Measurements from ENCODE around the gene PER1.
A peak's percentile ranks its signal among the peaks of the same experiment; 100 is the strongest.

Gene PER1, protein sequence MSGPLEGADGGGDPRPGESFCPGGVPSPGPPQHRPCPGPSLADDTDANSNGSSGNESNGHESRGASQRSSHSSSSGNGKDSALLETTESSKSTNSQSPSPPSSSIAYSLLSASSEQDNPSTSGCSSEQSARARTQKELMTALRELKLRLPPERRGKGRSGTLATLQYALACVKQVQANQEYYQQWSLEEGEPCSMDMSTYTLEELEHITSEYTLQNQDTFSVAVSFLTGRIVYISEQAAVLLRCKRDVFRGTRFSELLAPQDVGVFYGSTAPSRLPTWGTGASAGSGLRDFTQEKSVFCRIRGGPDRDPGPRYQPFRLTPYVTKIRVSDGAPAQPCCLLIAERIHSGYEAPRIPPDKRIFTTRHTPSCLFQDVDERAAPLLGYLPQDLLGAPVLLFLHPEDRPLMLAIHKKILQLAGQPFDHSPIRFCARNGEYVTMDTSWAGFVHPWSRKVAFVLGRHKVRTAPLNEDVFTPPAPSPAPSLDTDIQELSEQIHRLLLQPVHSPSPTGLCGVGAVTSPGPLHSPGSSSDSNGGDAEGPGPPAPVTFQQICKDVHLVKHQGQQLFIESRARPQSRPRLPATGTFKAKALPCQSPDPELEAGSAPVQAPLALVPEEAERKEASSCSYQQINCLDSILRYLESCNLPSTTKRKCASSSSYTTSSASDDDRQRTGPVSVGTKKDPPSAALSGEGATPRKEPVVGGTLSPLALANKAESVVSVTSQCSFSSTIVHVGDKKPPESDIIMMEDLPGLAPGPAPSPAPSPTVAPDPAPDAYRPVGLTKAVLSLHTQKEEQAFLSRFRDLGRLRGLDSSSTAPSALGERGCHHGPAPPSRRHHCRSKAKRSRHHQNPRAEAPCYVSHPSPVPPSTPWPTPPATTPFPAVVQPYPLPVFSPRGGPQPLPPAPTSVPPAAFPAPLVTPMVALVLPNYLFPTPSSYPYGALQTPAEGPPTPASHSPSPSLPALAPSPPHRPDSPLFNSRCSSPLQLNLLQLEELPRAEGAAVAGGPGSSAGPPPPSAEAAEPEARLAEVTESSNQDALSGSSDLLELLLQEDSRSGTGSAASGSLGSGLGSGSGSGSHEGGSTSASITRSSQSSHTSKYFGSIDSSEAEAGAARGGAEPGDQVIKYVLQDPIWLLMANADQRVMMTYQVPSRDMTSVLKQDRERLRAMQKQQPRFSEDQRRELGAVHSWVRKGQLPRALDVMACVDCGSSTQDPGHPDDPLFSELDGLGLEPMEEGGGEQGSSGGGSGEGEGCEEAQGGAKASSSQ (N-terminal part only)

DNA sequence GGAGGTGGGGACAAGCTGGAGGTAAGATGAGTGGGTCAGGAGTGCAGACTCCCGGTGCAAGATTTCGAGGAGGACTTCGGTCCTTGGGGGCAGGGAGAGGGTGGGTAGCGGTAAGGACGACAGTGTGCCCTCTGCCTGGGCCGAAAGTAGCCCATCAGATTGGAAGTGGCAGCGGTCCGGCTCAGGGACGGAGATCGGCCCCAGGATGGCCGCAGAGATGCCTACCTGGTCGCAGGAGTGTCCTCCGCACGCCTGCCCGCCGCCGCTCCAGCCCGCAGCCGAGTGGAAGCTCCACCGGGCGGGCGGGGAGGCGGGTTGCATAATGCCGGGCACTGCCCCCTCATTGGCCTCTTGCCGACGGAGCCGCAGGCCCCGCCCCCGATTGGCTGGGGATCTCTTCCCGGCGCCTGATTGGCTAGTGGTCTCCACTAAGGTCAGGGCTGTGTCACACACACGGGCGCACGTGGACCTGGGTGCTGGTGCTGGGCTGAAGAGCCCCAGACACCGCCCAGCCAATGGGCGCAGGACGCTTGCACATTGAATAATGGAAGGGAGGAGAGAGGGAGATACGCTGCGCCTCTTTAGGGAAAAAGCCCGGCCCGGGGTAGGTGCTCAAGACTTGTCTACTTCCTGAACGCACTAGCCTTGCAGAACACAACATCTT, at the start of gene PER1:
Gene PER1, minus strand, starts transcription at position 293 of the 664 bp plus-strand sequence. CDS start 1,698 bp downstream, outside the sequence.
- DNase-seq: peak; percentile 93 to 95

DNA sequence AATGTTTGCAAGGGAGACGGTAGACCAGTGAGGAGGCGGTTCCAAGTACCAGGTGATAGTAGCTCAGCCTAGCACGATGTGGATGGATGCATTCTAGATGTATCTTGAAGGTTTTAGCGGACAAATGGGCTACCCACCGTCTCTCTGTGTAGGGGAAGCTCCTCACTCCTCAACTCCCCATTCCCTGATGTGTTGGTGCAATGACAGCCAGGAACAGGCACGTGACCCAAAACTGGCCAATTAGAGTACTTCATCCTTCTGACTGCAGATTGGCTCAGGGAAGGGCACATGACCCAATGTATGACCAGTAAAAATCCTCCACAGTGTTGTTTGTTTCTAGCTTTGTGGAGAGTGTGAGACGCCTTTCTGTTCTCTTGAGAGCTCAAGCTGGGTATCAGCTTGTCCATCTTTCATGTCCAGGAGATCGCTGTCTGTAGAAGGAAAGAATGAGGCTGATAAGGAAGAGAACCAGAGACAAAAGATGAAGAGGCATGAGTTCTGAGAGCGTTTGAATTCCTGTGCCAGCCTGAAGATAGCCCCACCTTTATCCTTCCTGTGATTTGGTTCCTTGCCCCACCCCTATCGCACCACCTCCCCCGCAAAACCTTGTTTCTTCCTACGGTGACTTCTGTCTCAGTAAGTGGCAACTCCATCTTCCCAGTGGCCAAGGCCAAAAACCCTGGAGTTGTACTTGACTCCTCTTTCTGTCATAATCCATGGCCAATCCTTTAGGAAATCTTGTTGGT, 40.0 kb upstream of the PER1 start:
- peak; percentile 78 to 84 for DNase-seq

DNA sequence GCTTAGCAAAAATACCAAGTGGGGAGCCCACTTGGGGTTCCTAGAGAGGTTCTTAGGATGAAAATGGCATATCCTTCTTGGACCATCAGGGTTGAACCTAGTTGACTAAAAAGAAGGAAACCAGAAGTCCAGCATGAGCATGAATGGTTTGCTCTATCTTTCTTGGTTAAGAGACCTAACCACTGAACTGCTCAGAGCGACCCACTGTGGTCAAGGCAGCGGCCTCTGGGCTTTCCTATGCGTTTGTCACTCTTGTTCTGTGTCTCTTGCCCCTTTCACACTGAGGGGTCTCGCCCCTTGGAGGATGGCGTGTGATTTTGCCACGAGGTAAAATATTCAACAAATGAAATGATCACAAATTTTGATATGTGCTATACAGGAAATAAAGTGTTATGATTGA, 38.3 kb upstream of the PER1 start:
- DNase-seq: no peak

DNA sequence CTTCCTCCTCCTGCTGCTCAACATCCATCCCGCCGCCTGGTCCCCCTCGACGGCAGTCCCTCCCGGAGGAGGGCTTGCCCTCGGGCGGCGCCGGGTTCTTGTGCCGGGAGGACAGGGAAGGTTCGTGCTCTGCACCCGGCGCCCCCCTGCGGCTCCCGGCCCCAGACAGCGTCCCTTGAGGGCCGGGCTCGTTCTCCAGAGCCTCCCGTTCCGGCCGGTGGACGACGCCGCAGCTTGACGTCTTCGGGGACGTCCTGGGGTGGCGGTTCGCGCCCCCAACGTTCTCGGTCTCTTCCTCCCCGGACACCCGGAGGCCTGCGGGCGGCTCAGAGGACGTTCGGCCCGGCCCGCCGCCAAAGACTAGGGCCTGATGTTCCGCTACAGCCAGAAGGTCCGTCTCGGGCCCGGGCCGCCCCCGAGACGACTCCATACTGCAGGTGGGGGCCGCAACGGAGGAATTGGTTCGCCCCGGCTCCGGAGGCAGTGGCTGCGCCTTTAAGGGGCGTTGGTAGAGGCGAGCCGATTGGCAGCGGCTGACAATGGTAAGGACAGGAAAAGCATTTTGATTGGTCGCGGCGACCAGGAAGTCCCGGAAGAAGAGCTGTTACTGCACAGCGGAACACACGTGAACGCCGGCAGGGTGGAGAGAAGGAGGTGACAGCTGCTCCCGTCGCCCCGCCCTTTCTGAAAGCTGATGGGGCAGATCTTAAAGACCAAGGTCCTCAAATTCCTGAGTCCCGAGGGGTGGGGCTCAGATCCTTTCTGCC, 37.7 kb upstream of the PER1 start, which contains the start of gene BORCS6:
Gene BORCS6, minus strand, starts transcription at position 470 of the 767 bp plus-strand sequence. Its CDS starts 40 bp downstream, at position 430.
- peak; percentile 98 for DNase-seq

DNA sequence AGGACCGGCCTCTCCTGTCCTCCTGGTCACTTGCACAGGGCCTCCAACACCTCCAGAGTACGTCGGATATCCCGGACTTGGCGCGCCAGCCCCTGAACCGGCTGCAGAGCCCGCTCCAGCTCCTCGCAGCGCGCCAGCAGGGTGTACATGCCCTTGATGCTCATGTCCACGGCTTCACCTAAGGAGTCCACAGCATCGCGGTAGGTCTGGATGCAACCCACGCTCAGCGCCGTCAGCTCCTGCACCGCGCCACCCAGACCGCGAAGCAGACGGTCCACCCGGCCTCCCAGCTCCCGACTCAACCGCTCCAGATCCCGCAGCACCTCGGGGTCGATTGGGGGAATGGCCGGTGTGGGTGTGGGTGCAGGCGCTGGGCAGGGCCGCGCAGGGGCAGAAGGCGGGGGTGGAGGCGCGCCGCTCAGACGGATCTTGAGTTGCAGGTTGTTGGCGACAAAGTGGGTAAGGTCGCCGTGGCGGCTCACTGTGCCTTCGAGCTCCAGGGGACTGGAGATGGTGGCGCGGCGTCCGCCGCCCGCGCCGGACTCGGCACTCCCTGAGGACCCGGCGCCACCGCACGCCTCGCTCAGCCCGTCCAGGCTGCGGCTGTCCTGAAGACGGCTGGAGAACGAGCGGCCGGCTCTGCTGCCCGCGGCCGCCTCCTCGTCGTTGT, 37.0 kb upstream of the PER1 start:
- no peak for DNase-seq

DNA sequence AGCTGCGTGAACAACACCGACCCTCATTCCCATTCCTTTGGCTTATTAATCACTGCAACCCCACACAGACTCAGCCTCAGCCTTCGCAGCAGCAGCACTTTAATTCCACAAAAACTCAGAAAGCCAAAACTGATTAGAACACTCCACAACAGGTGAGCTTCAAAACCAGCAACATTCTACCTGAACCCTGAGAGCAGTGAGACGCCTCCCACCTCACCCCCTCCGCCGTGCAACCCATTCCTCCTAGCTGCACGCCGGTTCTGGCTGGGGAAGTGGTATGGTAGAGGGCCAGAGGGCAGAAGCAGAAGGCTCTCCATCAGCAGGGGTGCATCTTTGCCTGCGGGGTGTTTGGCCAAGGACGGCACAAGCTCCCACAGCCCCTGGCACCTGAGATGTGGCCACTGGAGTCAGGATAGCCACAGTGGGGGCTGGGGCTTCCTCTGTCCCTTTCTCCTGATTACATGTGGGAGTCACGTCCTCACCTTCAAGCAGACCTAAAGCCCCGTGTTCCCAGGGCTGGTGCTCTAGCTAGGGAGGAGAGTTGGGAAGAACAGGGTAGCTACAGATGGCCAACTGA, 36.1 kb upstream of the PER1 start:
- no peak for DNase-seq

DNA sequence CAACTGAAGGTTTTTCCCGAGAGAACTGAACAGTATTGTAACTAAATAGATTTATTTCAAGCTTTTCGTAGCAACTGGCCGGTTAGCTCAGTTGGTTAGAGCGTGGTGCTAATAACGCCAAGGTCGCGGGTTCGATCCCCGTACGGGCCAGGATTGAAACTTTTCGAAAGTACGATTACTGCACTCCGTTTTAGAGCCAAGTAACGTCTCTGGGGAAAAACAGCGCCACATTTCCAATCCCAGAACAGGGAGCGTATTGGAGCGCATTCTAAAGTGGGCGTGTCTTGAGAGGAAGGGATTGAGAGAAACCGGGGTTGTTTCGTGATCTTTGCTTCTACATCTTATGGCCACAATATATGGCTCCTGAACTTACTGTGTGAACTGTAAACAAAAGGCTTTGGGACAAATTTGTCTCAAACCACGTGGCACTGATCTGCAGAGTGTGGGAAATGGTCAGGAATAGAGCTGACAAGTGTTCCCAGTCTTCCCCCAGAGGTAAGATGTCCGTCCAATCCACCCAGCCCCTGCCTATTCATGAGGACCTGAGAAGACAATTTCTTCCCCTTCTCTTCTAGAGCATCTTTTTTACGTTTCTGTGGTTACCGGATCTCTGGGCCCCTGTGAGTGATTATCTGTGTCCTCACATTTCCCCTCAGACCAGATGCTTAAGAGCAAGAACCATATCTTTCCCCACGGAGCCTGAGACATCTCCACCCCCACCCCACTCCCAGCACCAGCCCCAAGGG, 35.5 kb upstream of the PER1 start:
- peak; percentile 89 to 94 for DNase-seq

DNA sequence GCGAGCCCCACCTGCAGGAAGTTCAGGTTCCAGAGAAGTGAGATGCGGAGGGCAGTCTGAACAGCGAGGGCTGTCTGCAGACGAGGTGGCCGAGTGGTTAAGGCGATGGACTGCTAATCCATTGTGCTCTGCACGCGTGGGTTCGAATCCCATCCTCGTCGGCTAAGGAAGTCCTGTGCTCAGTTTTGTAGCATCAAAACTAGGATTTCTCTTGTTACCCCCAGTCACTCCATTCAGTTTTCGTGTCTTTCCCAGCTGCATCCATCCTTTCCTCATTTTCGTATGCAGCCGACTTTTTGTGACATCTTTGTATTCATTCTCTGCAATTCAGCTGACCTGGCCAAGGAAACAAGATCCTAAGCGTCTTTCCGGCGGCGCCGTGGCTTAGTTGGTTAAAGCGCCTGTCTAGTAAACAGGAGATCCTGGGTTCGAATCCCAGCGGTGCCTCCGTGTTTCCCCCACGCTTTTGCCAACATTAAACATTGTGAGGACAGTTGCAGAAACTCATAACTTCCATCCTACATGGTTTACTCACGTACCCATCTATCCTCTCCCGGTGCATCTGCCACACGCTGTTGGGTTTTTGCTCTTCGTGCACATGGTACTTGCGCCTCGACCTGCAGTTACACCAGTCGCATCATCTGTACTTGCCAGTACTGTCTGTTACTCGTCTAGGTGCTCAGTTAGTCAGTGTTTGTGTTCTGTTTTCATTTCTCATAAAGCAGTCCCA, 34.7 kb upstream of the PER1 start:
- DNase-seq: peak; percentile 95

DNA sequence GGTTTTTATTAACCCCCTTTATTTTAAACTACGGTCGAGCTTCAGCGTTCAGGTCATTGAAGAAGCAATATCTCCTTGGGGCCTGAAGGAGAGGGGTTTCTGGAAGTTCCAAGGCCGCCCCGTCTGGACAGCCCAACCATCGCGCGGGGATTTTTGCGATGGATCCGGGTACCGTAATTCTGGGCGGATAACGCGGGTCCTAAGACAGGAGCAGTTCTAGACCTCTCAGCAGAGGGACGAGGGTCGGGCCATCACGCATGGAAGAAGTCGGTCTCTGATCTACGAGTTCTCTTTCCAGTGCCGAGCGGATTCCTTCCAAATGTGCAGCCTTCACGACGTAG, 34.2 kb upstream of the PER1 start:
- DNase-seq: no peak

DNA sequence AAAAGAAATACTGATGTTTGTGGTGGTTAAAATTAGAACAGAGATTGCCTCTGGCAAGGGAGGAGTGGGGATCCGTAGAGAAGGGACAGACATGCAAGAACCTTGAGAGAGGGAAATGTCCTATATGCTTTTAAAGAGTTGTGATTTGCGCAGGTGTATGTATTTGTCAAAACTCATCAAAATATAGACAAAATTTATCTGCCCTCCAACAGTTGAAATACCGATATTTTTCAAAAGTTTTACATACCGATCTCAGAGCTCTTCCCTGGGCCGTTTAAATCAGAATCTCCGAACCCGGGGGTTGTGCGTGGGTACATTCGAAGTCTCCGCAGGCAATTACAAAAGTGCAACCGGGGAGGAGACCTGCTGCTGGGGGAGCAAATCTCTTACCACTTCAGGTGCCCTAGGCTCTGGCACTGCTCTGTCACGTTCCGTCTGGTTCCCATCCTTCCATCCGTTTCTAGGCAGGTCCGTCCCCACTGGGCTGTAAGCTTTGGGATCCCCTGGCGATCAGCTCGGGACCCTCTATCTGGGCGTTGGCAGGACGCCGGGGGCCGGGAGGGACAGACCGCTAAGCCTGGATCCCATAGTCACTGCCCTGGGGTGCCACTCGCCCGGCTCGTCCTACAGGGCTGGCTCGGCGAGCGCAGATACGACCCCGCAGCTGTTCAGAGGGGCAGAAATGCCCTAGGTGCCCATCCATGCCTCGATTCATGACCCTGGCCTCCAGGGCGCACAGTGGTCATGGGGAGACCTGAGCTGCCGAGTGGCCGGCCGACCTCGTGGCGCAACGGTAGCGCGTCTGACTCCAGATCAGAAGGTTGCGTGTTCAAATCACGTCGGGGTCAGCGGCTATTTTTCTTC, 33.6 kb upstream of the PER1 start:
- DNase-seq: peak; percentile 91 to 93

DNA sequence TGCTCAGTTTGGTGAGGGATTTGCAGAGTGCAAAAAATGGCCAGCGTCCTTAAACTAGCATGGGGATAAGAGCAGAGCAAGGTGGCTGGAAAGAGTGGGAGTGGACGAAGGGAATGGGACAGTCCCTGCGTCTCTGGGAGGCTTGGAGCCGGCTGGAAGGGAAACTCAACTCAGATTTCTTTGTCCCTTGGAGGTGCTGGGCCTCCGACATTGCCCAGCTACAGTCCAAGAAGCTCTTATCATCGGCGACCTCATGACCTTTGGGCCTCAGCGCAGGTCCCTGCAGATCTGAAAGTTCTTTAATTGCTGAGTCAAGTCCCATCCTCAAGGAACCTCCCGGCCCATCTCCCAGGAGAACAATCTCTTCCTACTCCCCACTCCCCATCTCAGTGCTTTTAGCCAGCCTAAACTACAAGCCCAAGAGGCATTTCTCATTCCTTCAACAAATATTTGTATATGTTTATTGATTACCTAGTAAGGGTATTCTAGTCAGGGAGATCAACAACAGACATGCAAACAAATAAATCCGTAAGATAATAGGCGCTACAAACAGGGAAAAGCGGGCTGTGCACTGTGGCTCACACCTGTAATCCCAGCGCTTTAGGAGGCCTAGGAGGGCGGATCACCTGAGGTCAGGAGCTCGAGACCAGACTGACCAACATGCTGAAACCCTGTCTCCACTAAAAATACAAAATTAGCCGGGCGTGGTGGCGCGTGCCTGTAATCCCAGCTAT, 25.0 kb upstream of the PER1 start:
- DNase-seq: no peak

DNA sequence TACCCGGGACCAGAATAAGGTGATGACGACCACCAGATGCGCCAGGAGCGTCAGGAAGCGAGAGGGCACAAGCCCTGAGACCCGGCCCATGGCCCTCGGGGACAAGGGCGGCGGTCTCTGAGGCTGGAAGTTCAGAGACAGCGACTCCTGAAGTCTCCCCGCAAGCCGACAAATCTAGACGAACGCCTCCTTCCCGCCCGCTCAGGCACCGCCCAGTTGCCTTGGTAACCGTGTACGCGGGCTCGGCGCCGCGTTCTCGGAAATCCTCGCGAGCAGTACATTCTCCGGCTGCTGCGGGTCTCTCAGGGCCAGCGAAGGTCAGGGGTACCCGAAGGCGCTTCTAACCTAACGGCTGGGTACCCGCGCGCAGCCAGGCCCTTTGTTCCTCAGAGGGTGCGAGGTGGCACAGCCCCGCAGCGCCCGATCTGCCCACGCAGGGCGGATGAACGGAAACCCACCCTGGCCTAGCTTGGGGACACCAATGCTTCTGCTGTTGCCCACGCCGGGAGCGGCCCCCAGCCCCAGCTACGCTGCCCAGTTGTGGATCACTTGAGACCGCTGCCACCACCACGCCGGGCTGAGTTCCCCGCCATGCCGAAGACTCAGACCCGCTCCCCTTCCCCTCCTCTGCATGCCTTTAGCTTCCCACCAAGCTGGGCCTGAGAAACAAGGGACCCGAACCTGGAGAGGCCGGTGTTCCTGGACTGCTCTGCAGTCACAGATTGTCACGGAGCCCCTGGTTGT, 24.2 kb upstream of the PER1 start, which contains the start of gene TMEM107:
Gene TMEM107, minus strand, starts transcription at position 184 of the 744 bp plus-strand sequence. Its CDS starts 94 bp downstream, at position 90.
- DNase-seq: peak; percentile 89 to 90

DNA sequence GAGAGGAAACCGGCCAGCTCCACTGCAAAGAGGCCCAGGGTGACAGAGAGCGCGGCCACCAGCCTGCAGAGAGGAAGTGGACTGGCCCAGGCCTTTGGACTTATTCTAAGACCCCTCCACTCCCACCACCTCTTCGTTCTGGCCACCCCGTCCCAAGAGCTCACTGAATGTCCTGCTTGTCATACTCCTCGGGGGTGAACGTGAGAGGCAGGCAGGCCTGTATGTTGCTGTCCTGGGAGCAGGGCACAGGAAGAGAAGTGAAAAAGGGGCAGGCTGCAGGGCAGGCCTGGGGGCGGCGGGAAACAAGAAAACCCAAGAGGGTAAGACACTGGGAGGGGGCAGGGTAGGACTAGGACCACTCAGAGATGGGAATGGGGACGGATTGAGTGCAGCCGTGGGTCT, 23.6 kb upstream of the PER1 start:
- no peak for DNase-seq

DNA sequence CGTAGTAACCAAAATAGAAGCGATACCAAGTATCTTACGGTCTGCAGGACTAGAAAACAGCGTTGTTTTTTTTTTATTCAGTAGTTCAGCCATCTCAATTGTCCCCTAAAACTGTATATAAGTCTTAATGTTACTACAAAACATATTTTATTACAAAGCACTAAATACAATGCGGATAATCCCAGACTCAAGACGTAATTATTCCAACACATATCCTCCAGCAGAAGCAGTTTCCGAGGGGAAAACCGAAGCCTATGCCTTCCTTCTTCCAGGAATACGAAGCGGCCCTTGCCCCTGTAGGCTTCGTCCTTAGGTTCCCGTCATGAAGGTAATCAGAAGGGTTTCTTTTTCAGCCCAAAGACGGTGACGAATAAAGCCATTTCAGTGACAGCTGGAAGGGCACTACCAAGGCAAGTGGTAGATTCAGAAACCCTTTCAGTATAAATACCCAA, 21.7 kb upstream of the PER1 start:
- DNase-seq: no peak

DNA sequence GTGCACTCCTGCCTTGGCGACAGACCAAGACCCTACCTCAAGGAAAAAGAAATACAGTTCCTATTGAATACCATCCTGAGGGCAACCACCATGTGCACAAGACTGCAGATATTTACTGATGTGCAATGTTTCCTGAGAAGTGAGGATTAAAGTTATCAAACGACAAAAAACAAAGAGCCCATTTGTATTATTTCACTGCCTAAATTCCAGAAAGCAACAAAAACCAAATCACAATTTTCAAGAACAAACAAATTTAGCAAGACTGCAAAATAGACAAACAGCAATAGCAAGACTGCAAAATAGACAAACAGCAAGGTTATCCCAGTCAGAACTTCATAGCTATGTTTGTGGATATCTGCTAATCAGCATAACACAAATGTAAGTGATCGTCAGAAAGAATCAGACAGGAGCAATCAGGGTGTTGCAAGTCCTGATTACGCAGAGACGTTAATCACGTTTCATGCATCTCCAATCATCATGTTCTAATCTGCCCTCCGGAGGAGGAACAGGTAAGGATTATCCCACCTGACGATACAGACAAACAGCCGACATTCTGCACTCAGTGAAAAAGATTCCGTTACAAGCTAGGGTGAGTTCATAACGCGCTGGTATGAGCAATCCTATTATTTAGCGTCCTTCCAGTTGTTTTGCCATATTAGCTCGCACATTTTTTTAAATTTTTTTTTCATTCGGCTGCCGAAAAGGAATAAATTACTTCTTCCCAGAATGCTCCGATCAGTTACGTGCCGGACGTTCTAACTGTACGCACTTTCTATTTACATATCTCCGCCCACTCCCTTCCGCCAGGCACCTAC, 21.1 kb upstream of the PER1 start:
- peak; percentile 92 to 94 for DNase-seq

Data from CD4-positive, alpha-beta T cell treated with Interleukin-4 for 1 hour (primary cell).